Measurements from ENCODE around the gene RHOT2. TPM values are rescaled to one million over a fixed set of nuclear protein-coding genes. Genes with fewer than 3 reads are reported as not detected.

RHOT2 gene
- total and polyA plus RNA-seq, 10 of the 15 experiments (the other 5 are each of a cell fraction or from before 2014, with no cell fraction given), result 3.7 to 174 (median 69.8) TPM

DNA sequence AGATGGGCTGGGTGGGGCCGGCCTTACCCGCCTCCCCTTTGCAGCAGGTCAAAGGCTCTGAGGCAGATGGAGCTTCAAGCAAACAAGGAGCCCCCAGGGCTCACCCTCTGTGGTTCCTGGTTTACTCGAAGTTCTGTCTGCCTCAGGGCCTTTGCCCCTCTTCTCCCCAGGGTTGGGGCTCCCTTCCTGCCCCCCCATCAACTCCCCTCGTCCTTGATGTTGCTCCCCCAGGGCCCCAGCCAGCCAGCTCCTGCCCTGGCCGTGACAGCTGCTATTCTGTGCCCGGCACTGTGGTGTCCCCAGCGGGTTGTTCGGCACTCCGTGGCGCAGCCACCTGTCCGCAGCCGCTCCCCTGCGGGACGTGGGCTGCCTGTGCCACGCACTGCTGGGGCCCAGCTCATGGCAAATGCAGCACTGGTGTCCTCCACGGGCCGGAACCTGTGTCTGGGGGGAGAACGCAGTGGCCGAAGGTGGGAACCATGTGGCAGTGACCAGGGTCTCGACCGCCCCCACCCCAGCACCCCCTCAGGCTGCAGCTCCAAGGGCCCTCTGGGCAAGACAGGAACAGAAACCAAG lies 42.7 kb downstream of the RHOT2 start (continued):
- no peak for TF ChIP-seq CREB1 (IDR thresholded peaks at IDR 0.05; ENCODE audit: low read depth)

DNA sequence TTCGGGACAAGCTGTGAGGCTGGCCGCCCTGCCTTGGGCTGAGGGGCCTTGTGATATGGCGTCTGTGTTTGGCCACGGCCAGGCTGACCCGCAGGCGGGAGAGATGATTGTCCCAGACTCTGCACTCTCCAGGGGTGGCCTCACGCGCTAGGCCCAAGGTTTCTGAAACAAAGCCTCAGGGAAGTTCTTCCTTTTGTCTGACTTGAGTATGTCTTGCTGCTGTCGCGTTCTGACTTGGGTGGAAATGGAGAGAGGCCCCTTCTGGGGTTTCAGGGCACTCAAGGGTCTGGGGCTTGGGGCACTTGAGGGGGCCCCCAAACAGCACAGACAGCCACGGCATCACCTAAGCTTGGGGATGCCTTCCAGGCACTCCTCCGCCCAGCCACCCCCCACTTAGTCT lies 43.2 kb downstream of the RHOT2 start:
- H4K20me1 ChIP-seq (ENCODE audit: control insufficient read depth, insufficient read depth), result no peaks in the 10 kb centered on the region
- ATAC-seq, result no peak
- ChIA-PET RAD21 (ENCODE audit: unreplicated experiment) (no interaction called here), CTCF (interaction anchor here (0.6 to 1.3 kb wide), 3 partner anchors 30 to 209 kb away, joined by 3 to 5 read pairs (median 4); no protein-coding TSS in a partner anchor), POLR2A (no interaction called here), SMC1A (ENCODE audit: uncharacterized antibody, unreplicated experiment) (no interaction called here)
- FAIRE-seq, result no peak
- no peak for DNase-seq (ENCODE audit: low read depth, low spot score)
- H3K9me3 ChIP-seq (replicated peaks; ENCODE audit: control insufficient read depth, insufficient read depth, low read length), result no peaks in the 10 kb centered on the region
- H2AFZ ChIP-seq (ENCODE audit: control insufficient read depth, low read depth, low read length), result no peak overlapping the region
- H3K27ac ChIP-seq (ENCODE audit: control insufficient read depth, insufficient read depth), result no peak overlapping the region
- WGBS (ENCODE audit: insufficient coverage, insufficient replicate concordance, low lambda C conversion rate, missing lambda C conversion rate), result 43% methylated on average over 12 of the region's 12 CpGs
- no peaks in the 10 kb centered on the region for H3K4me1 ChIP-seq (ENCODE audit: control insufficient read depth, insufficient read depth, low read length)
- no peak for TF ChIP-seq MLLT1 (IDR thresholded peaks at IDR 0.05)
- no peak for TF ChIP-seq SIX5 (IDR thresholded peaks at IDR 0.05; ENCODE audit: low read depth, low read length, severe bottlenecking)
- no peak for TF ChIP-seq HDAC6 (IDR thresholded peaks at IDR 0.05; ENCODE audit: unreplicated experiment)
- TF ChIP-seq HDGF (IDR thresholded peaks at IDR 0.05), result no peak
- TF ChIP-seq LARP7 (IDR thresholded peaks at IDR 0.05), result no peak
- no peak for TF ChIP-seq PAX5 (IDR thresholded peaks at IDR 0.05; ENCODE audit: borderline replicate concordance, low read depth, low read length)
- TF ChIP-seq, protein P1, sequence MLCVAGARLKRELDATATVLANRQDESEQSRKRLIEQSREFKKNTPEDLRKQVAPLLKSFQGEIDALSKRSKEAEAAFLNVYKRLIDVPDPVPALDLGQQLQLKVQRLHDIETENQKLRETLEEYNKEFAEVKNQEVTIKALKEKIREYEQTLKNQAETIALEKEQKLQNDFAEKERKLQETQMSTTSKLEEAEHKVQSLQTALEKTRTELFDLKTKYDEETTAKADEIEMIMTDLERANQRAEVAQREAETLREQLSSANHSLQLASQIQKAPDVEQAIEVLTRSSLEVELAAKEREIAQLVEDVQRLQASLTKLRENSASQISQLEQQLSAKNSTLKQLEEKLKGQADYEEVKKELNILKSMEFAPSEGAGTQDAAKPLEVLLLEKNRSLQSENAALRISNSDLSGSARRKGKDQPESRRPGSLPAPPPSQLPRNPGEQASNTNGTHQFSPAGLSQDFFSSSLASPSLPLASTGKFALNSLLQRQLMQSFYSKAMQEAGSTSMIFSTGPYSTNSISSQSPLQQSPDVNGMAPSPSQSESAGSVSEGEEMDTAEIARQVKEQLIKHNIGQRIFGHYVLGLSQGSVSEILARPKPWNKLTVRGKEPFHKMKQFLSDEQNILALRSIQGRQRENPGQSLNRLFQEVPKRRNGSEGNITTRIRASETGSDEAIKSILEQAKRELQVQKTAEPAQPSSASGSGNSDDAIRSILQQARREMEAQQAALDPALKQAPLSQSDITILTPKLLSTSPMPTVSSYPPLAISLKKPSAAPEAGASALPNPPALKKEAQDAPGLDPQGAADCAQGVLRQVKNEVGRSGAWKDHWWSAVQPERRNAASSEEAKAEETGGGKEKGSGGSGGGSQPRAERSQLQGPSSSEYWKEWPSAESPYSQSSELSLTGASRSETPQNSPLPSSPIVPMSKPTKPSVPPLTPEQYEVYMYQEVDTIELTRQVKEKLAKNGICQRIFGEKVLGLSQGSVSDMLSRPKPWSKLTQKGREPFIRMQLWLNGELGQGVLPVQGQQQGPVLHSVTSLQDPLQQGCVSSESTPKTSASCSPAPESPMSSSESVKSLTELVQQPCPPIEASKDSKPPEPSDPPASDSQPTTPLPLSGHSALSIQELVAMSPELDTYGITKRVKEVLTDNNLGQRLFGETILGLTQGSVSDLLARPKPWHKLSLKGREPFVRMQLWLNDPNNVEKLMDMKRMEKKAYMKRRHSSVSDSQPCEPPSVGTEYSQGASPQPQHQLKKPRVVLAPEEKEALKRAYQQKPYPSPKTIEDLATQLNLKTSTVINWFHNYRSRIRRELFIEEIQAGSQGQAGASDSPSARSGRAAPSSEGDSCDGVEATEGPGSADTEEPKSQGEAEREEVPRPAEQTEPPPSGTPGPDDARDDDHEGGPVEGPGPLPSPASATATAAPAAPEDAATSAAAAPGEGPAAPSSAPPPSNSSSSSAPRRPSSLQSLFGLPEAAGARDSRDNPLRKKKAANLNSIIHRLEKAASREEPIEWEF (IDR thresholded peaks at IDR 0.05; ENCODE audit: insufficient replicate concordance, low read depth, low read length), result no peak
- no peak for TF ChIP-seq MYB (IDR thresholded peaks at IDR 0.05; ENCODE audit: borderline replicate concordance, low read depth, low read length)
- no peak for TF ChIP-seq RELB (IDR thresholded peaks at IDR 0.05; ENCODE audit: low read depth)
- no peak for TF ChIP-seq HCFC1 (IDR thresholded peaks at IDR 0.05; ENCODE audit: low read length)
- TF ChIP-seq MYC (IDR thresholded peaks at IDR 0.05; ENCODE audit: insufficient read depth, insufficient read length, insufficient replicate concordance, low read length, severe bottlenecking), result no peak
- no peak for TF ChIP-seq MTA3 (IDR thresholded peaks at IDR 0.05; ENCODE audit: borderline replicate concordance, low read length)
- no peak for TF ChIP-seq STAT1 (conservative IDR thresholded peaks at IDR 0.05)
- no peak overlapping the region for H3K4me2 ChIP-seq (ENCODE audit: control insufficient read depth, insufficient read depth)
- no peaks in the 10 kb centered on the region for H3K36me3 ChIP-seq (ENCODE audit: control insufficient read depth in 2 of 2, insufficient read depth in 2 of 2, low read length in 1 of 2)
- no peaks in the 10 kb centered on the region for H3K79me2 ChIP-seq (ENCODE audit: control insufficient read depth, insufficient read depth, low read length)
- in situ Hi-C loops (cut with MboI), result loop anchor here (5.0 kb wide), 1 partner anchor 76 kb away; the partner anchor contains the start of genes CHTF18 and RPUSD1
- no peak overlapping the region for H3K4me3 ChIP-seq
- no peaks in the 10 kb centered on the region; a peak in 2 of 4 replicates for H3K27me3 ChIP-seq (replicated peaks in 1 of 2; ENCODE audit: control insufficient read depth in 2 of 2, insufficient read depth in 2 of 2, low read length in 1 of 2)
- intact Hi-C loops (cut with micrococcal nuclease; ENCODE audit: unreplicated experiment), result loop anchor here (1.0 to 2.0 kb wide), 2 partner anchors 74 to 392 kb away; no protein-coding TSS in a partner anchor
- no peak overlapping the region for H3K9ac ChIP-seq (ENCODE audit: control insufficient read depth, insufficient read depth, low read length)
- no TSS peak for BruUV-seq (replicated peaks)

Data from GM12878 (cell line).